Neural crest cell (in vitro differentiated cells): ENCODE measurements around the gene PLPP3. TPM values are rescaled to one million over a fixed set of nuclear protein-coding genes. Genes with fewer than 3 reads are reported as not detected.
A peak's percentile ranks its signal among the peaks of the same experiment; 100 is the strongest.

ENCODE experiments used
- DNase-seq: peaks from one replicate; pipeline ENCODE4 v3.0.0; 2021; ENCODE audit warnings: low read depth, mixed read lengths, low spot score
- H3K27ac Mint-ChIP-seq: one replicate; pipeline ENCODE4 v1.8.0; 2021; ENCODE audit warnings: mild to moderate bottlenecking, mixed read lengths; ENCODE audit not compliant: unreplicated experiment
- H3K27me3 Mint-ChIP-seq: 2 replicates; pipeline ENCODE4 v1.8.0; 2021; ENCODE audit warnings: low read depth, mild to moderate bottlenecking, mixed read lengths
- H3K36me3 Mint-ChIP-seq: 2 replicates; pipeline ENCODE4 v1.8.0; 2021; ENCODE audit warnings: low read depth, mild to moderate bottlenecking, mixed read lengths
- H3K4me1 Mint-ChIP-seq: 2 replicates; pipeline ENCODE4 v1.8.0; 2021; ENCODE audit warnings: mixed read lengths
- H3K4me3 Mint-ChIP-seq: one replicate; pipeline ENCODE4 v1.8.0; 2021; ENCODE audit warnings: mild to moderate bottlenecking, mixed read lengths
- H3K9me3 Mint-ChIP-seq: 2 replicates; pipeline ENCODE4 v1.8.0; 2021; ENCODE audit warnings: mixed read lengths
- total RNA-seq: library from RNA; stranded (reverse); gene quantifications from 2 replicates; pipeline ENCODE4 v1.2.1, GENCODE V29; 2021
- TF ChIP-seq, protein P1 (sequence below): fragments of 200-600 bp; sonication (generic); conservative IDR thresholded peaks from 2 replicates; pipeline ENCODE4 v1.5.0; 2021; ENCODE audit warnings: antibody characterized with exemption, mild to moderate bottlenecking

PLPP3 gene
- total RNA-seq, 1 donor from 2014 or later = 24.7 TPM

DNA sequence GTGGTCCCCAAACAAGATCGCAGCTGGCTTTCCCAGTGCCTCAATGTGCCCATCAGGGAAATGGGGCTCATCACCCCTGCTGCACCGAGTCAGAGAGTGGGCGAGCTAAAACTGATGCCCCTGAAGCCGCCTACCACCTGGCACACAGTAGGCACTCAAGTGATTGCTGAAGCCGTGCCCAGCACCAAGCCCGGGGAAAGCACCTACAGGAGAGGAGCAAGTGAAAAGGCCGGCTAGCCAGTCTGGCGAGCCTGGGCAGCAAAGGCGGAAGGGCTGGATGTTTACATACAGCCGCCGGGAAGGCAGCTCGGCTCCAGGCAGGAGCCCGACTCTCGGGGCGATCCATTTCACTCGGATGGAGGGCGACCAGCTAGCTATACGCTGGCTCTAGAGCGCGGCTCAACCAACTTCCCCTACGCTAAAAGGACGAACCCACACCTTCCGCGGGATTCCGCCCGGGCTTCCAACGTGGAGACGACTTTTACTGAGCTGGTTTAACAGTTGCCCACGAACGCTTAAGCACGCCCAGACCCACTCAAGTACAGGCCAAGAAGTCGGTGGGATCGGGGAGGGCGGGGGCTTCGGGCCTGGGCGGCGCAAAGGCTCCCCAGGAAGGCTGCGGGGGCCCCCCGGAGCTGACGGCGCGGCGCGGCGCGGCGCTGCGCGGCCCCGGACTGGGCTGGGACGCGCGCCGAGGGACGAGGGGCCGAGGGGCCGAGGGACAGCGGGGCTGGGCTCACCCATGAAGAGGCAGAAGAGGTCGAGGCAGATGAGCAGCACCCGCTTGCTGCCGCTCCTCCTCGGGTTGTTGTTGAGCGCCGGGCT lies 1.0 kb downstream of the PLPP3 start:
- H3K27ac Mint-ChIP-seq = peak overlapping the region; percentile 98
- H3K9me3 Mint-ChIP-seq = no peaks in the 10 kb centered on the region
- peak; percentile 49 for DNase-seq
- TF ChIP-seq, protein P1, sequence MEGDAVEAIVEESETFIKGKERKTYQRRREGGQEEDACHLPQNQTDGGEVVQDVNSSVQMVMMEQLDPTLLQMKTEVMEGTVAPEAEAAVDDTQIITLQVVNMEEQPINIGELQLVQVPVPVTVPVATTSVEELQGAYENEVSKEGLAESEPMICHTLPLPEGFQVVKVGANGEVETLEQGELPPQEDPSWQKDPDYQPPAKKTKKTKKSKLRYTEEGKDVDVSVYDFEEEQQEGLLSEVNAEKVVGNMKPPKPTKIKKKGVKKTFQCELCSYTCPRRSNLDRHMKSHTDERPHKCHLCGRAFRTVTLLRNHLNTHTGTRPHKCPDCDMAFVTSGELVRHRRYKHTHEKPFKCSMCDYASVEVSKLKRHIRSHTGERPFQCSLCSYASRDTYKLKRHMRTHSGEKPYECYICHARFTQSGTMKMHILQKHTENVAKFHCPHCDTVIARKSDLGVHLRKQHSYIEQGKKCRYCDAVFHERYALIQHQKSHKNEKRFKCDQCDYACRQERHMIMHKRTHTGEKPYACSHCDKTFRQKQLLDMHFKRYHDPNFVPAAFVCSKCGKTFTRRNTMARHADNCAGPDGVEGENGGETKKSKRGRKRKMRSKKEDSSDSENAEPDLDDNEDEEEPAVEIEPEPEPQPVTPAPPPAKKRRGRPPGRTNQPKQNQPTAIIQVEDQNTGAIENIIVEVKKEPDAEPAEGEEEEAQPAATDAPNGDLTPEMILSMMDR = no peak
- peak overlapping the region; percentile 99 for H3K4me3 Mint-ChIP-seq
- no peaks in the 10 kb centered on the region for H3K36me3 Mint-ChIP-seq
- H3K27me3 Mint-ChIP-seq = no peaks in the 10 kb centered on the region
- peaks cover 47% of the 10 kb centered on the region for H3K4me1 Mint-ChIP-seq

DNA sequence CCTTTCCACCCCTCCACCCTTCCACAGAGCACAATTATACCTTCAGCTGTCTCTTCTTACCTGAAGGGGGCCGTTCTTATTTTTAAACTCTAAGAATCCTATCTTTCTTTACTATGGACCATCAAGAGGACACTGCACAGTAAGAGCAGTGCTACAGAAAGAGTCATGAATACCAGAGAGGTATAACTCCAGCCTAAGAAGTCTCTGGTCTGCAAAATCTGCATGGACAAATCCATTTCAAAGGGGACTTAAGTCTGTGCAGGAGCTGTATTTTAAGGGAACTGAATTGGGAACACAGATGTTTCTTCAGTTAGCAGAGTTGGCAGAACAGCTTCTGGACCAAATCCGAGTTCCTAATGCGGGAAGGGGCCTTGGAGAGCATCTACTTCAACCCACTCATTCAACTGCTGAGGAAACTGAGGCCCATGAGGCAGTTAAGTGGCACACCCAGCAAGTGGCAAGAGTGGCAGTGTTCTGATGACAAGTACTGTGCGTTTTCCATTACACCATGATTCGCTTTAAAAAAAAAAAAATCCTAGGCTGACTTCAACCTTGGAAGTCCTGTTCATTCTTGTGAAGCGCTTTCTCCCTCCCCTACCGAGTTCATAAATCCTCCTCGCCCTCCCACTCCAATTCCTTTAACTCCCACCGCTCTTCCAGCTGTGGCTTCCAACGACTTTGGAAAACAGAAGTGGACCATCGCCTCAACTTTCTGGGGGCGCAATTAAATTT lies 1.8 kb downstream of the PLPP3 start:
- Mint-ChIP-seq H3K4me1 (peaks cover 54% of the 10 kb centered on the region), H3K4me3 (peak overlapping the region; percentile 99), H3K27ac (peak overlapping the region; percentile 98), H3K27me3 (no peaks in the 10 kb centered on the region), H3K9me3 (no peaks in the 10 kb centered on the region), H3K36me3 (no peaks in the 10 kb centered on the region)
- no peak for DNase-seq
- TF ChIP-seq, protein P1 = peak; percentile 22

DNA sequence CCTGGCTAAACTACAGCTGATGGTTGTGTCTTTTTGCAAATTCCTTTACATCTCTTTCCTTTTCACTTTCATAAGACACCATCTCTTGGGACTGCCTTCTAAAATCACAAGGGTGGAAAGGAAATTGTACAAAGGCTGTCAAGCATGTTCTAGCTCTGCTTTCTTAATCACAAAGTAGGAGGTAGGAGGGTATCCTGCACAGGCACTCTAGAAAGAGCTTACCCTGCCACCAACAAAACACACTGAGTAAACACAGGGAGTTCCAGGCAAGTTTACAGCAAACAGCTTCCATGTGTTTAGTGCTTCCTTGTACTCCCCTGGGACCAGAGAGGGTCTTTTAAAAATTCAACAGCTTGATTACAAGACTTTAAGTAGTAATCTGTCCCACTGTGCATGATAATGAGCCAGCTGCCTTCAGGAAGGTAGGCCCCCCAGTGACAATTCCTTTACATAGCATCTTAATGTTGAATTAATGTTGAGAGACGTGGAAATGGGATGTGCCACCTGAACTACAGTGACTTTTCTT lies 2.4 kb downstream of the PLPP3 start:
- Mint-ChIP-seq H3K9me3 (no peaks in the 10 kb centered on the region), H3K27me3 (no peaks in the 10 kb centered on the region), H3K4me3 (peak overlapping the region; percentile 99), H3K36me3 (no peaks in the 10 kb centered on the region), H3K27ac (no peak overlapping the region), H3K4me1 (peaks cover 59% of the 10 kb centered on the region)
- TF ChIP-seq, protein P1 = peak; percentile 53
- DNase-seq = no peak

DNA sequence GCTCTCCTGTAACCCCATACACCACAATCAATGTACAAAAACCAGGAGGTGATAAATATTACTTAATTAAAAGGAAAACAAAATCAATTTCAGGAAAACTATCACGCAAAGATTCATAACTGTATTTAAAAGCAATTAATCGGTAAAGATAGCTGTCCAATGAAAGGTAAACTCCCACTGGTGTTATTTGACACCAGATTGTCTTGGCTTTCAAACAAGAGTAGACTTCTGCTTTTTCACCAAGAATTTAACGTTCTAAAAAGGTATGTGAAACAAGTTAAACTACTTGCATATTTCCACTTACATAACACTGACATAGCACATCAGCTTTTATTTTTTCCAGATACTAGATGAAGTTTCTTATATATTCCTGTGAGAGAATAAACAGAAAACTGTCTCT lies 3.5 kb downstream of the PLPP3 start:
- H3K27ac Mint-ChIP-seq = no peak overlapping the region
- H3K4me3 Mint-ChIP-seq = peak overlapping the region; percentile 69
- no peaks in the 10 kb centered on the region for H3K27me3 Mint-ChIP-seq
- no peaks in the 10 kb centered on the region for H3K9me3 Mint-ChIP-seq
- no peak for DNase-seq
- peaks cover 68% of the 10 kb centered on the region for H3K4me1 Mint-ChIP-seq
- no peaks in the 10 kb centered on the region for H3K36me3 Mint-ChIP-seq
- TF ChIP-seq, protein P1 = no peak

DNA sequence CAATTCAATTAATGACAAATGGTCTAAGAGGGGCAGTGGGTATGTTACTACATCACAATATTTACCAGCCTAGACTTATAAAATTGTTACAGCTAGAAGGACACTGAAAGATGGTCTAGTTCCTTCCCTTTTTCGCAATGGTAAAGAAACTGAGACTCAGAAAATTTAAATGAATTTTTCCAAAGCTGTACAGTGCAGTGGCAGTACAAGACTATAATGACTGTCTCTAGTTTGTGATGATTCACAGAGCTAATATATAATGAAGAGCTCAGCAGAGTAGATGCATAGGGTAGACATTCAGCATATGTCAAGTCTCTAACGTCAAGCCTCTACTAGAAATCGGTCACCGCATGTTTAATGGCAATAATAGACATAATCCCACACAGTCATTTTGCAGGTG lies 4.6 kb downstream of the PLPP3 start:
- Mint-ChIP-seq H3K4me1 (peaks cover 65% of the 10 kb centered on the region), H3K9me3 (no peaks in the 10 kb centered on the region), H3K4me3 (peak overlapping the region; percentile 23), H3K27me3 (no peaks in the 10 kb centered on the region), H3K36me3 (no peaks in the 10 kb centered on the region), H3K27ac (no peak overlapping the region)
- DNase-seq = no peak
- TF ChIP-seq, protein P1 = no peak
